GM18519 (cell line): ENCODE data around the gene PIERCE2.
"Not testable (repeated sequence)": the region's sequence is repeated elsewhere in the genome, so short reads cannot be mapped to it uniquely, and the experiment has no call there.

Source experiments
- ATAC-seq: cut with Tn5 transposase; IDR thresholded peaks from one replicate; pipeline ENCODE4 v1.9.1; 2021; ENCODE audit warnings: mild to moderate bottlenecking, moderate library complexity; ENCODE audit not compliant: unreplicated experiment, low FRiP score

The PIERCE2 gene, protein sequence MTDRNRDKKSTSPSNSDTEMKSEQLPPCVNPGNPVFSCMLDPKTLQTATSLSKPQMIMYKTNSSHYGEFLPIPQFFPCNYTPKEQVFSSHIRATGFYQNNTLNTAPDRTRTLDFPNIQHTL

DNA sequence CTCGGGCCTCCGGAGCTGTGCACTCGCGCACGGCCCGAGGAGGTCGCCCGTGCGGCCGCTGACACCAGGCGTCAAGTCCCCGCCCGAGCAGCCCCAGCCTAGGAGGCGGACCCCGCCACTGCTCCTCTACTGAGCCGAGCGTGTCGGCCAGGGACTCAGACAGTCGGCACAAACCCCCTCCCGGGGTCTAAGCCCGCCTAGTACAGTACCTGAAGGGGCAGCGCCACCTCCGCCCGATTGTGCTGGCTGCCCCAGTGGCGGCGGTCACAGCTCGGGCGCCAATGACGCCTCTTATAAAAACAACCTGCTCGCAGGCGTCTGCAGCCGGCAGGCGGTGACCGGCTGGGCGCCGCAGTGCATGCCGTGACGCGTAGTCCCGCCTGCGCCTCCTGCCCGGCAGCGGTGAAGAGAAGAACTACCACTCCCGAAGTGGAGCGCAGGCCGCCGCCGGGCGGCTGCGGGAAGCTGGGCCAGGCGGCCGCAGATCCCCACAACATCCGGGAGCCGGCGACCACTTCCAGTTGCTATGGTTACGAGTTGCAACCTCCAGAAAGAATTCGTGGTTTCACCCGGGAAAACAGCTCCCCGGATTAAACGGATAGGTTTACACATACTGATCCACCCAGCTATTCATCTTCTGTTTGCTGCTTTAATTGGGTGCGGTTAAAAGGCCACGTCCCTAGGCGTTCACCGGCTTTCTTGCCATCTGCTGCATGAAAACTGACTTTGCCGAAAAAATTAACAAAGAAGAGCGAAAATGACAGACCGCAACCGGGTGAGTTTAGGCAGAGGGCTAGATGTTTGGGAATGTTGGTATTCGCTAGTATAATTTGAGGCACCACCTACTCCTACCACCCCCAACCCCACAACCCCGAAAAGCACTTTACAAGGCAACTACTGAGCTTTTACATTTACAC, at the start of gene PIERCE2, which contains the start of gene CCPG1:
Gene PIERCE2 (plus strand): TSS at position 484 of the 917 bp plus-strand sequence. CDS start 274 bp downstream, at position 758.
Gene CCPG1 (minus strand): TSS at position 348 of the 917 bp plus-strand sequence. CDS start 18,935 bp downstream, outside the sequence.
- peak; percentile 92 for ATAC-seq

DNA sequence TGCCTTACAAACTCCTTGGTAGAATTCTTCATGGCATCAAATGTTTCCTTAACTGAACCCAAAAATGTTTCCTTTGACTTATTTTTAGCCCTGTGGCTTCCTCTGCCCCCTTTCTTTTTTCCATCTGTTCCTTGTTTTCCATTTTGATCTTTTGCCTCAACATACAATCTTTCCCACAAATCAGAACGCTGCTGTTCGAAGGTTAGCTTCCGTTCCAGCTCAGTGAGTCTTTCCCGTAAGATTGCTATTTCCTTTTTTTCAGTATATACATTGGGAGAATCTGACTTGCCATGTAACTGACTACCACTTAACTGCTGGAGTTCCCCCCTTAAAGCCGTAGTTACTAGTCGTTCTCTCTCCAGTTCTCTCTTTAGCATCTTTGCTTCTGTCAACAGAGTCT, 48.0 kb upstream of the PIERCE2 start:
- no peak for ATAC-seq

DNA sequence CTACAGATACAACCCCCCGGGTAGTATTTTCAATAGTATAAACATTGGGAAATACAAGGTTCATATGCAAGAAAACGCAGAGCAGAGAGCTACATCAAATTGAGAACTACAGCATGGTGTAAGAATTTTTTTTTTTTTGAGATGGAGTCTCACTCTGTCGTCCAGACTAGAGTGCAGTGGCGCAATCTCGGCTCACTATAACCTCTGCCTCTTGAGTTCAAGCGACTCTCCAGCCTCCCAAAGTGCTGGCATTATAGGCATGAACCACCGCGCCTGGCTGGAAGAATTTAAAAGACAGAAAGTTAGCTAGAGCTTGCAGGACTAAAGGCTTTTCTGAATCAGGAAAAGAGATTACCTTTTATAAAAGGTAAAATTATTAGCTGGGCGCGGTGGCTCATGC, 47.2 kb upstream of the PIERCE2 start:
- ATAC-seq, result no peak

DNA sequence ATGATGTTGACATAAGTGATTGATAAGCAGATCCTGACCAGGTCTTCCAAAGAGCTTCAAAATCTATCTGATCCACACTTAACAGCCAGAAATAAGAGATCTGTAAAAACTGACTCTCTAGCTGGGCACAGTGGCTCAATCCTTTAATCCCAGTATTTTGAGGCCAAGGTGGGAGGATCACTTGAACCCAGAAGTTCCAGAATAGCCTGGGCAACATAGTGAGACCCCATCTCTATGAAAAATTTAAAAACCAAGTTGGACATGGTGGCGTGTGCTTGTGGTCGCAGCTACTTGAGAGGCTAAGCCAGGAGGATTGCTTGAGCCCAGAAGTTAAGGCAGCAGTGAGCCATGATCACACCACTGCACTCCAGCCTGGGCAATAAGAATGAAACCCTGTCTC, 45.7 kb upstream of the PIERCE2 start:
- no peak for ATAC-seq

DNA sequence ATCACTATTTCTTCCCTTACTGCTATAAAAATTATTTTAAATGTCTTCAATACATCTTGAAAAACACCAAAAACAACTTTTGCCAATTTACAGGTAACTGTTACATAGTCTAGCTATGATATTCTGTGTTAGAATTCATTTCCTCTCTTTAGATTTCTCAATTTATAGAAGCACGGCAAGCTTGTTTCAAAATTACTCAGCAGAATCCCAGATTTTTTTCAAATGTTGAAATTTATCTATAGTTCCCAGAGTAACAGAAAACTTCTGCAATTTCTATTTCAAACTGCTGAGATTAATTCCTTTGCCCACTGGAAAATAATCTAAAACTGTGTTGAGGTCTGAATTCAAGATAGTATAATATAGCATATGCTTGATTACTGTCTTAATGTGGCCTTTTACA, 41.3 kb upstream of the PIERCE2 start:
- no peak for ATAC-seq

DNA sequence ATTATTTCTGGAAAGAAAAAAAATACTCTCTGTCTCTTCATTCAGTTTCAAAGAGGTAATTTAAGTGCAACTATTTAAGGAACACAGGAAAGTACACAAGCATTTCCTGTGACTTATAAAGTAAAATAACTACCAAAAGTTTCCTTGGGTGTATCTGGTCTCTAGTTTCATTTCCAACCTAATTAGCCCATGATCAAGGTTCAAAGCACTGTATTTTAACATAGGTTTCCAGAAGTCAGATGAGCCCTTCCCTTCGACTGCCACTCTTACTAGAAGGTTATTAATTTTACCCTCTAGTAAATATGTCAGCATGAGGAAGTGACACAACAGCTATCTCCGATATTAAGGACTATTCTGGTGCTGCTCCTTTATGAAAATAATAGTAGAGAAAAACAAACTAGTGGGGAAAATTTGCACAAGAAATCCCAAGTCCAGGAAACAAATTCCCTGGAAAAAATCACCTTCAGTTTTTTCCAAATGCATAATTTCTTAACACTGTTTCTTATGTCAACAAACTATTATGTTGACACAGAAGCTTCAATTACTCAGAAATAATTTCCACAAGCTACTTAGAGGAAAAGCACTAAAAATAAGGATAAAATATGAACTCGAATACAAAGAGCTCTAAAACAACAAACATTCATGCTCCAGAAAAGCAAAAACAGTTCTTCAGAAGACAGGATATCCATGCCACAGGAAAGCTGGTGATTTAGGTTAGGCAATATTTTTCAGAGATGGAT, 35.4 kb upstream of the PIERCE2 start:
- peak; percentile 57 for ATAC-seq

DNA sequence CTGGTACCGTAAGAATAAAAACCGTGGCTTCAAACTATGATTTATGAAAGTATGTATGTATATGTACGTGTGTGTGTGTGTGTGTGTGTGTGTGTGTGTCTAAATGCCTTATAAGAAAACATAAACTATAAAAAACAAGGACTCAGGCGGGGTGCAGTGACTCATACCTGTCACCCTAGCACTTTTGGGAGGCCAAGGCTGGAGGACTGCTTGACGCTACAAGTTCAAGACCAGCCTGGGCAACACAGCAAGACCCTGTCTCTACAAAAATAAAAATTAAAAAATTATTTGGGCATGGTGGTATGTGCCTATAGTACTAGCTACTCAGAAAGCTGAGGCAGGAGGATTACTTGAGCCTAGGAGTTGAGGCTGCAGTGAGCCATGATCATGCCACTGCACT, 29.2 kb upstream of the PIERCE2 start:
- no peak for ATAC-seq

DNA sequence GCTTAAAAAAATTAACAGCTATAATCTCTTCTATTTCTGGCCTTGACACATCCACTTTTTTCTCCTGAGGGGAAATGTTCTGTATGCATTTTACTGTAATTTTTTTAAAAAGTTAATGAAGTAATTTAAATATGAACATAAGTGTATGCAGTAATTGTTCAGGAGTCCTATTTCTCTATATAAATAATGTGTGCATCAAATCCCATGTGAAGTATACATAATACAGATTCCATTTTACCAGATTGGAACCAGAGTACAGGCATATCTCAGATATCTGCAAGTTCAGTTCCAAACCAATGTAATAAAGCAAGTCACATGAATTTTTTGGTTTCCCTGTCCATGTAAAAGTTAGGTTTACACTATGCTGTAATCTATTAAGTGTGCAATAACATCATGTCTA, 26.7 kb upstream of the PIERCE2 start:
- no peak for ATAC-seq

DNA sequence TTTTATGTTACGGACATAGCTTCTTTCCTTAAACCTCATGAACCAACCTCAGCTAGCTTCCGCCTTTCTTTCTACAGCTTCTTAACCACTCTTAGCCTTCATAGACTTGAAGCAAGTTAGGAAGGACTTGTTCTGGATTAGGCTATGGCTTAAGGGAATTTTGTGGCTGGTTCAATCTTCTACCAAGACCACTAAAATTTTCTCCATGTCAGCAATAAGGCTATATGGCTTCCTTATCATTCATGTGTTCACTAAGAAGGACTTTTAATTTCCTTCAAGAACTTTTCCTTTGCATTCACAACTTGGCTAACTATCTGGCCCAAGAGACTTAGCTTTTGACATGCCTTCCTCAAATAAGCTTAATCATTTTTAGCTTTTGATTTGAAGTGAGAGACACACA, 24.6 kb upstream of the PIERCE2 start:
- no peak for ATAC-seq

DNA sequence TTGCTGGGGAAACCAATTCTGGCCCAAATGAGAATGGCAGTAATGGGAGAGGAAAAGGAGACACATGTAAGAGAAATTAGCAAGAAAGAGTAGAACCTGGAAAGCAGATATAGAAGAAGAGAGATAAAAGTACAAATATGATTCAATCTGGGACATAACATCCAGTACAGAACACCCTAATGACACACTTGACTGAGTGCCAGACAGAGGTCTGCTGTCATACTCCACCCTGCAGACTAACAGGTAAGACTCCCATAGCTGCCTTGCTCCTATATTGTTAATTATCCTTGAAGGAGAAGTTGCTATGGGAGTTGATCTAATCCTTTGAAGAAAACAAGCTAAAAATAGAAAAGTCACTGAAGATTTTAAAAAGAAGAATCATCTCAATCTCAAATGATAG, 21.3 kb upstream of the PIERCE2 start:
- no peak for ATAC-seq

DNA sequence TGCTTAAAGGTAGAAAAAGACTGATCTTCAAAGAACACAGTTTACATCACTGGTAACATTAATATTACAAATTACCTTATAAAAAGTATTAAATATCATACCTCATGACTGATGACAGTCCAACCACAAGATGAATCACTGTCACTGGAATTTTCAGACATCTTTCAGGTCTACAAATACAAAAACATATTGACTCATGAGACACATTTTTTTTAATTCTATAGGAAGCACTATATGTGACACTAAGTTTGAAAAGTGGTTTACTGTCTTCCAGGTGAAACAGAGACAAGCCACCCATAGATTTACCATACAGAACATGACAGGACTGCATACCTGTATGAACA, 19.1 kb upstream of the PIERCE2 start:
- ATAC-seq, result no peak

DNA sequence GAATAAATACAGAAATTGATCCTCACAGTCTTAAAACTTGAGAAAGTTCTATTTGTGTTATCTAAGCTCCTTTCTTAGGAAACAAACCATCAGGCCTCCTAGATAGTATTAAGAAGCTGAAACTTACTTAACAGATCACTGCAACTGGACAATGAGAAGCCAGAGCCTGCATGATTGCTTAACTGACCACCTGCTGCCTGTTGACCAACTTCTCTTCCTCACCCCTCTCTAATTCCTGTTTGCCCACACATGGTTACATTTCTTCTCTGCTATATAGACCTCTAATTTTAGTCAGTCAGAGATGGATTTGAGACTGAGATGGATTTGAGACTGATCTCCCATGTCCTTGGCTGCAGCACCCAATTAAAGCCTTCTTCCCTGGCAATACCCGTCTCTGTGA, 13.6 kb upstream of the PIERCE2 start:
- ATAC-seq, result no peak

DNA sequence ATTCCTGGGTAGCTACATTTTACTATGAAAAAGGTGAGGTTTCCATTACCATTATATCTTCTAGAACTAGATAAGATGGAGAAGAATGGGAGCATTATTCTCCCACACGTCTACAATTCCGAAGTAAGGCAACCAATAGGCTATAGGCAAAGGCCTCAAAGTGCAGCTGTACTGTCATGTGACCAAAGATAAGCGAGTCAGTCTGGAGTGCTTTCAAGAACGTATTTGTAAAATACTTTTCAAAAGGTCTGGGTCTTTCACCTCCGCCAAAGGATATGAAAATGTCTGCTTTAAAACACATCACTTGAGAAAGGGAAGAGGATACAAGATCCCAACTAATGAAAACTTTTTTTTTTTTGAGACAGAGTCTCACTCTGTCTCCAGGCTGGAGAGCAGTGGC, 10.1 kb upstream of the PIERCE2 start:
- no peak for ATAC-seq

DNA sequence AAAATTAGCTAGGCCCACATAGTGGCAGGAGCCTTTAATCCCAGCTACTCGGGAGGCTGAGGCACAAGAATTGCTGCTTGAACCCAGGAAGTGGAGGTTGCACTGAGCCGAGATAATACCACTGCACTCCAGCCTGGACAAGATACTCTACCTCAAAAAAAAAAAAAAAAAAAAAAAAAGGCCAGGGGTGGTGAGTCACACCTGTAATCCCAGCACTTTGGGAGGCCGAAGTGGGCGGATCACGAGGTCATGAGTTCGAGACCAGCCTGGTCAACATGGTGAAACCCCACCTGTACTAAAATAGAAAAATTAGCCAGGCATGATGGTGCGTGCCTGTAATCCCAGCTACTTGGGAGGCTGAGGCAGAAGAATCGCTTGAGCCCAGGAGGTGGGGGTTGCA, 8.2 kb upstream of the PIERCE2 start:
- ATAC-seq, result not testable (repeated sequence)

DNA sequence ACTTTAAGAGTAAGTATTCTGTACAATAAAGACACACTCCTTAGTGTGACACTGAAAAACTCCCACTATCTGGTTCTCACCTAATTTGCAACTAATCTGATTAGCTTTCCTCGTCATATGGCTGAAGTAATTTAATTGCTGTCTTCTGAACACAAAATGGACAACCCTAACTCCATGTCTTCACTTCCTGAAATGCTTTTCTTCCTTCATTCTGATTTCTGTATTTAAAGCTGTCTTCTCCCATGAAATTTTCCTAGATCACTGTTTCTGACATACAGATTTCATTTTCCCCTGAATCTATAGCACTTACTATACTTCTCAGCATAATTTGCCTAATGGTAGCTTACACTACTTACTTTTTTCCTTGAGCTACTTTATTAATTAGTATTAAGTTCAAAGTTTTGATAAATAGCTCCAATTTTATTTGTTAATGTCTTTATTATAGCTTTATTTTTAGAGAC, 6.5 kb upstream of the PIERCE2 start:
- ATAC-seq, result no peak

DNA sequence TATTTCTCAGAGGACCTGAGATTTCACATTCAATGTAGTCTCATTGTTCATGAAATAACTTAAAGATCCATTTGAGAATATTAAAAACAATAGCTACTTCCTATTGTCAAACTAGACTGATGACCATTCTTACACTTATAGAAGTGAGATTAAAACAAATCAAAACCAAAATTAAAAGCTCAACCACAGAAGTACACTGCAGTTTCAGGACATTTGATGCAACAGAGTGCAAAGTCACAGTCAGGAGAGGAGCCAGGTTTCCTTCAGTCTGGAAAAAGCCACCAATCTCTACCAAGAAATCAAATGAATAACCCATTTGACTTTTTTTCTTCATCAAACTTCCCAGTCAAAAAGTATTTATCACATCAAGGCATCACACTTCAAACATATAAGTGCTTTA, 5.6 kb upstream of the PIERCE2 start:
- ATAC-seq, result peak; percentile 33

DNA sequence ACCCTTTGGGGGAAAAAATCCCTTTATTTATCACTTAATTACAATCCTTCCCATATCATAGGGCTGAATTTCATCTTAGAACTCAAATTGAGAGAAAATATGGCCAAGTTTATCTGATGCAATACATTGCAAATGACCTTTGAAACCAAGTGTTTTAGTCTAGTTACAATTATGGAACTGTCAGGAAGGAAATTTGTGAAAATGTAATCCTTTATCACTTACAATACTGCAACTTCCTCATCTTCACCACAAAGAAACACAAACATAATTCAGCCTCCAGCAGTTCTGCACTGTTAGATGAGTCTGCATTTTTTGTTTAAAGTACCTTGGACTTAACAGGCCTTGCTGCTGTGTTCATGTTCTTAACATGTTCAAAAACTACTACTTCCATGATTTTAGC, 4.8 kb upstream of the PIERCE2 start:
- ATAC-seq, result no peak

DNA sequence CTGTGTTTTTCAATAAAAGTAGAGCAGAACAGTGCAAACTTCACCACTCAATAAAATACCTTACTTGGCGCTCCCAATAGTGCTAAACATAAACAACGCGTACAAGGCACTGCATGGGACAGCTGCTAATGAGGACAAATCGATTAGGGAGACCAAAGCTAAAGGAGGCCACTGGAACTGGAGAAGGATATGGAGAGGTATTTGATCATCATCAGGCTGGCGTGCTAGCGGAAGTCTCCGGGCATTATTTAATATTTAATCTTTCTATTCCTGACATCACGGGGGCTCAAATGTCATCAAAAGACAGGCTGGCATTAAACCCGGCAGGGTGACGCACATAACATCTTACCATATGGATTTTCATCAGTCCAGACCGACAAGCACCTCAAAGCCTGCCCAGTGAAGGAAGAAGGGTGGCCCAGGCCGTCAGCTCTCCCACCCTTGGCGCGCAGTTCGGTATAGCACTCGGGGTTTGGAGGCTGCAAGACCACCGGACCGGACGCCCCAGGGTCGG, 740 bp upstream of the PIERCE2 start:
- no peak for ATAC-seq

DNA sequence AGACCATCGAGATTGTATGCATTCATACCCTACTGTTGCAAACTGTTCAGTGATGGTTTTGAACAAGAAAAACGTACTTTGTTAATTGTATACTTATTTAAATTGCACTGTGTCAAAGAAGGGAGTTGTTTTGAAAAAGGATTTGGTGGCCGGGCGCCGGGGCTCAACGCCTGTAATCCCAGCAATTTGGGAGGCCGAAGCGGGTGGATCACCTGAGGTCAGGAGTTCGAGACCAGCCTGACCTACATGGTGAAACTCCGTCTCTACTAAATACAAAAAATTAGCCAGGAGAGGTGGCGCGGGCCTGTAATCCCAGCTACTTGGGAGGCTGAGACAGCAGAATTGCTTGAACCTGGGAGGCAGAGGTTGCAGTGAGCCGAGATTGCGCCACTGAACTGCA, 681 bp downstream of the PIERCE2 start:
- not testable (repeated sequence) for ATAC-seq

DNA sequence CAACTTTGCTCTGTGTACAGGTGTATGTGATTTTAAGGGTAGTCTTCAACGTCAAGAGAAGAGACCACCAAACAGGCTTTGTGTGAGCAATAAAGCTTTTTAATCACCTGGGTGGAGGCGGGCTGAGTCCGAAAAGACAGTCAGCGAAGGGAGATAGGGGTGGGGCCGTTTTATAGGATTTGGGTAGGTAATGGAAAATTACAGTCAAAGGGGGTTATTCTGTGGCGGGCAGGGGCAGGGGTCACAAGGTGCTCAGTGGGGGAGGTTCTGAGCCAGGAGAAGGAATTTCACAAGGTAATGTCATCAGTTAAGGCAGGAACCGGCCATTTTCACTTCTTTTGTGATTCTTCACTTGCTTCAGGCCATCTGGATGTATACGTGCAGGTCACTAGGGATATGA, 9.4 kb downstream of the PIERCE2 start:
- ATAC-seq, result not testable (repeated sequence)
